ENCODE measurements around the gene ARG2. TPM values are rescaled to one million over a fixed set of nuclear protein-coding genes. Genes with fewer than 3 reads are reported as not detected.

Gene ARG2
- total and polyA plus RNA-seq, 2 experiments from 2014 or later = 5.6 to 6.3 TPM

GRCh38 chr14:67698179-67698578 is 78.5 kb downstream of the ARG2 start:
- H3K4me2 ChIP-seq (ENCODE audit: unreplicated experiment) = no peak overlapping the region
- WGBS, 2 experiments (ENCODE audit: low coverage in 1 of 2, low lambda C conversion rate in 2 of 2, missing lambda C conversion rate in 2 of 2) = 45 to 57% methylated on average over 1 of the region's 1 CpG
- DNase-seq = no peak
- H3F3A ChIP-seq (ENCODE audit: insufficient read depth) = peaks cover 5% of the 10 kb centered on the region; the same call in 1 of the 2 replicates
- H3K27ac ChIP-seq = no peak overlapping the region
- H3K9me2 ChIP-seq (ENCODE audit: insufficient read depth) = no peaks in the 10 kb centered on the region; the same call in 1 of the 2 replicates
- no peak overlapping the region for H3K9ac ChIP-seq
- H3K27me3 ChIP-seq (replicated peaks; ENCODE audit: insufficient read depth) = no peaks in the 10 kb centered on the region
- TF ChIP-seq EZH2phosphoT487 (IDR thresholded peaks at IDR 0.05; ENCODE audit: insufficient read depth, low read depth) (no peak), EZH2 (IDR thresholded peaks at IDR 0.05; ENCODE audit: insufficient read depth, poor library complexity, severe bottlenecking) (no peak)
- no peaks in the 10 kb centered on the region for H3K36me3 ChIP-seq (ENCODE audit: low read depth)
- H3K4me1 ChIP-seq (ENCODE audit: insufficient read depth) = peaks cover 13% of the 10 kb centered on the region; the same call in 1 of the 2 replicates
- 0 out of 2 replicates have a peak overlapping the region, but pooled peaks have one; percentile 6 for H2AFZ ChIP-seq
- in situ Hi-C loops (cut with MboI) = no loop called here
- H3K79me2 ChIP-seq (ENCODE audit: insufficient read depth) = peaks cover 14% of the 10 kb centered on the region
- H4K20me1 ChIP-seq (ENCODE audit: insufficient read depth) = peaks cover 4% of the 10 kb centered on the region; the same call in 1 of the 2 replicates
- no peak overlapping the region for H3K4me3 ChIP-seq
- no peaks in the 10 kb centered on the region for H3K9me3 ChIP-seq (ENCODE audit: low read depth)

Small RNA genes lying within 50 kb of the gene (small RNA-seq; reads per million reads assigned to genes)
- gene AL132640.3 (ENCODE audit: low read depth, low replicate concordance) (not detected), gene RF00019 (ENCODE audit: low read depth, low replicate concordance) (not detected), gene RNA5SP386 (ENCODE audit: low read depth, low replicate concordance) (not detected)

Other genes with a start within 250 kb of the ARG2 start
- gene PLEK2, start 207.8 kb upstream of the ARG2 start, total RNA-seq (2014; rRNA removed; shearing (Covaris generic)) = 10.8 and 12.4 TPM in 2 replicates
- gene PLEK2, start 207.8 kb upstream of the ARG2 start, polyA plus RNA-seq (2016; fragmentation: Nextera tagmentation; extraction: Ambion mirVana) = 11.4 and 11.5 TPM in 2 replicates
- 0.65 and 1.1 TPM in 2 replicates for gene TMEM229B, start 131.2 kb upstream of the ARG2 start, total RNA-seq (2014; rRNA removed; shearing (Covaris generic))
- 0.43 and 0.48 TPM in 2 replicates for gene TMEM229B, start 131.2 kb upstream of the ARG2 start, polyA plus RNA-seq (2016; fragmentation: Nextera tagmentation; extraction: Ambion mirVana)
- gene PLEKHH1, start 86.6 kb upstream of the ARG2 start, total RNA-seq (2014; rRNA removed; shearing (Covaris generic)) = under 0.01 TPM in 1 of 2 replicates, not detected in the other
- 0.13 TPM in 1 of 2 replicates, not detected in the other for gene PLEKHH1, start 86.6 kb upstream of the ARG2 start, polyA plus RNA-seq (2016; fragmentation: Nextera tagmentation; extraction: Ambion mirVana)
- gene PIGH, start 19.7 kb upstream of the ARG2 start, total RNA-seq (2014; rRNA removed; shearing (Covaris generic)) = 10.8 and 27.6 TPM in 2 replicates
- 22.4 and 23.4 TPM in 2 replicates for gene PIGH, start 19.7 kb upstream of the ARG2 start, polyA plus RNA-seq (2016; fragmentation: Nextera tagmentation; extraction: Ambion mirVana)
- 61.5 and 64.2 TPM in 2 replicates for gene VTI1B, start 54.7 kb downstream of the ARG2 start, total RNA-seq (2014; rRNA removed; shearing (Covaris generic))
- 192 and 207 TPM in 2 replicates for gene VTI1B, start 54.7 kb downstream of the ARG2 start, polyA plus RNA-seq (2016; fragmentation: Nextera tagmentation; extraction: Ambion mirVana)
- 59.1 and 59.4 TPM in 2 replicates for gene RDH11, start 75.8 kb downstream of the ARG2 start, total RNA-seq (2014; rRNA removed; shearing (Covaris generic))
- 56.7 and 57.5 TPM in 2 replicates for gene RDH11, start 75.8 kb downstream of the ARG2 start, polyA plus RNA-seq (2016; fragmentation: Nextera tagmentation; extraction: Ambion mirVana)
- not detected in 2 replicates for gene RDH12, start 82.0 kb downstream of the ARG2 start, total RNA-seq (2014; rRNA removed; shearing (Covaris generic))
- gene RDH12, start 82.0 kb downstream of the ARG2 start, polyA plus RNA-seq (2016; fragmentation: Nextera tagmentation; extraction: Ambion mirVana) = not detected in 2 replicates
- gene ZFYVE26, start 196.7 kb downstream of the ARG2 start, total RNA-seq (2014; rRNA removed; shearing (Covaris generic)) = 10.8 and 11.6 TPM in 2 replicates
- 2.7 and 3.9 TPM in 2 replicates for gene ZFYVE26, start 196.7 kb downstream of the ARG2 start, polyA plus RNA-seq (2016; fragmentation: Nextera tagmentation; extraction: Ambion mirVana)
- 4.0 and 7.7 TPM in 2 replicates for gene RAD51B, start 199.9 kb downstream of the ARG2 start, total RNA-seq (2014; rRNA removed; shearing (Covaris generic))
- gene RAD51B, start 199.9 kb downstream of the ARG2 start, polyA plus RNA-seq (2016; fragmentation: Nextera tagmentation; extraction: Ambion mirVana) = 8.8 and 9.3 TPM in 2 replicates